ENCODE data around the gene ZNF202.
A peak's percentile ranks its signal among the peaks of the same experiment; 100 is the strongest.
"Not testable (repeated sequence)": the region's sequence is repeated elsewhere in the genome, so short reads cannot be mapped to it uniquely, and the experiment has no call there.

Gene ZNF202

DNA sequence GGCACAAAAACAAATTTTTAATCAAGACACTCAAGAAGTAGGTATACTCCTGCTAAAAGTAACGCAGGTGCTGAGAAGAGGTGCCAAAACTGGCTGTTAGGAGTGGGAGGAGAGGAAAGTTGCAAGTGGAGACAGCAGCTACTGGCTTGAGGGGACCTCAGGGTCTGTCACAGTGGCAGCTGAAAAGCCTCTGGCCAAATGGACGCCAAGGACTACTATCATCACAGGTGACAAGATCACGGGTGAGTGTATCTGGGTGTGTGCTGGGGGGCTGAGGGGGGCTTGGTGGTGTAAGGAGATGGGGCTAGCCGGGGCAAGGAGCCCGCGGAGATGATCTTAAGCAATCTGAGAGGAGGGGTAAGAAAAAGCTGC lies 687 bp downstream of the ZNF202 start:
- DNase-seq (ENCODE audit: low read depth) = no peak

DNA sequence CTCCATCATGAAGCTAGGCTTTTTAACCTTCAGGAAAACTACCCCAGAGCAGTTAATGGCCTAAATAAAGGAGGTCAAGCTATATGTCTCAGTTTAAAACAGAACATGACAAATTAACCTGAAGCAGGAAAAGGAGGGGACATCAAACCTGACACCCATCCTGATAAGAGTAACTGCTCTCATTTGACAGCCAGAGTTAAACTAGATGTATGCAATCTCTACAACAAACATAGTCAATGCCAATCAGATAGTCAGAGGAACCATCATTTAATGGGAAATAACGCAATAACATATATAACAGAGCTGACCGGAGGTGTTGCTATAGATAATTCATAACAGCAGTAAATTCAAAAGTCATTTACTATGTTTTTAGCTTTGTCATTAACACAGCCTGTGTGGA lies 3.1 kb downstream of the ZNF202 start:
- DNase-seq (ENCODE audit: low read depth) = no peak

DNA sequence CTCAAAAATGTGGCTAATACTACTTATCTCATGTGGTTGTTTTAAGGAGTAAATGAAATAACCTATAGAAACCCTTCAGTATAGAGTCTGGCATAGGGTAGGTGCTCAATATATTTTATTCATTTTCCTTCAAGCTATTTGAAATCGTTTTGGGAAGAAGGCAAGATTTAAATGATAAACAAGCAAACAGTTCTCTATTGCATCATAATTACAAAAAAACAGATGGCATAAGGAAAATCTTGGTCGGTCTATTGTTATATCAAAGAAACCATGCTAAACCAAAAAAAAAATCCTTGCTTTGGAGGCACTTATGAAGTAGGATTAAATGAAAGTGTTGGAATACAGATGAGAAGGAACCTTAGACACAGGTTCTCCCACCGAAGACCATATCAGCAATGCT lies 4.7 kb downstream of the ZNF202 start:
- DNase-seq (ENCODE audit: low read depth) = no peak

DNA sequence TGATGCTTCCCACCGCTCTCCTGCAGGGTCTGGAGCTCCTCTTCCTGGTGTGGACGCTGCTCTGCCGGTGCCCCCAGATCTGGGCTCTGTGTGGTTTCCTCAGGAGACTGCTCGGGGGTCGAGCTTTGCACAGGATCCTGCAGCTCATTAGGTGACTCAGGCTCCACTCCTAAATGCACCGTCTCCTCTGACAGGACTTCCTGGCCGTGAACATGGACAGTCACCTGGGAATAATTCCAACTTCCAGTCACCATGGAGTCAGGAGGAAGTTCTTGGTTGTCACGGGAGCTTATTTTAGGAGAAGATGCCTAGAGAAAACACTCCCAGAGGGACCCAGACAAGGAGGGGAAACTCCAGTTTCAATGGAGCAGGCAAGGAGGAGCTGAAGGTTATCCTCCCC lies 11.9 kb downstream of the ZNF202 start:
- no peak for DNase-seq (ENCODE audit: low read depth)

DNA sequence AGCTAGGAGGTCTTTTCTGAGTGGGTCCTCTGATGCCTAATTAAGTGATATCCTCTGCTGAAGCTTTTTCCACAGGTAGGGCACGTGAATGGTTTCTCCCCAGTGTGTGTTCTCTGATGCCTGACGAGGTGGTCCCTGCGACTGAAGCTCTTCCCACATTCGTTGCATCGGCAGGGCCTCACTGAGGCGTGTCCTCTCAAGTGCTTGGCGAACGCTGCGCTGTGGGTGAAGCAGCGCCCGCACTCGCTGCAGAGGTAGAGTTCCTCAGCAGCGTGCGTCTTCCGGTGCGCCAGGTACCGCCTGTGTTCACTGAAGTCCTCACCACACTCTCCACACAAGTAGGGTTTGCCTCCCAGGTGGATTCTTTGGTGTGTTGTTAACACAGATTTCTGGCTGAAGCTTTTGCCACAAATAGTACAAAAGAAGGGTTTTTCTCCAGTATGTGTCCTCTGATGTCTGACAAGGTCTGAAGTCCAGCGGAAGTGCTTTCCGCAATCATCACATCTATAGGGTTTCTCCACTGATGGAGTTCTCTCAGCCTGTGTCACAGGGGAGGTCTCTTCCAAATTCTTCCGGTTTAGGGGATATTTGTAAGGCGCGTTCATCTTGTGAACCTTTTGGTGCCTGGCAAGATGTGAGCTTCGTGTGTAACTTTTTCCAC lies 15.3 kb downstream of the ZNF202 start:
- no peak for DNase-seq (ENCODE audit: low read depth)

DNA sequence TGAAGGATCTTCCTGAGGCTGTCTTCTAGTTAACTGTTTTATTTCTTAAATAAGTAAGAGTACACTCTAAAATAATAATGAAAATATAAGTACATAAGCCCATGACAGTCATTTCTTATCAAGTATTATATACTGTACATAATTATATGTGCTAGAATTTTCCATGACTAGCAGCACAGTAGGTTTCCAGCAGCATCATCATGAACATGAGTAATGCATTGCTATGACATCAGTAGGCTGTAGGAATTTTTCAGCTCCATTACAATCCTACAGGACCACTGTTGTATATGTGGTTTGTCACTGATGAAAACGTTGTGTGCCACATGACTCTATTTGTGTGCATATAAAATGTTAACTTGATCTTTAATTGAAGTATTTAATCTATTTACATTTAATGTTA lies 22.0 kb downstream of the ZNF202 start:
- DNase-seq (ENCODE audit: low read depth) = no peak

DNA sequence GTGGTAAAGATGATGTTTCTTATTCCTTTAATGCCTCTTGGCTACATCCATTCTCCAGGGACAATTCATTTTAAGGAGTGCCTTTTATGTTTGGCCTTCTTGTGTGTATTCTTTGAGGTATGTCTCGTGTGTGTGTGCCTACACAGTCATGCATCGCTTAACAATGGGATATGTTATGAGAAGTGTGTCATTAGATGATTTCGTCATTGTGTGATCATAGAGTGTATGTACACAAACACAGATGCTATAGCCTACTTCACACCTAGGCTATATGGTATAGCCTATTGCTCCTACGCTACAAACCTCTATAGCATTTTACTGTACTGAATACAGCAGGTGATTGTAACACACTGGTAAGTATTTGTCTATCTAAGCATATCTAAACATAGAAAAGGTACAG lies 23.0 kb downstream of the ZNF202 start:
- no peak for DNase-seq (ENCODE audit: low read depth)

DNA sequence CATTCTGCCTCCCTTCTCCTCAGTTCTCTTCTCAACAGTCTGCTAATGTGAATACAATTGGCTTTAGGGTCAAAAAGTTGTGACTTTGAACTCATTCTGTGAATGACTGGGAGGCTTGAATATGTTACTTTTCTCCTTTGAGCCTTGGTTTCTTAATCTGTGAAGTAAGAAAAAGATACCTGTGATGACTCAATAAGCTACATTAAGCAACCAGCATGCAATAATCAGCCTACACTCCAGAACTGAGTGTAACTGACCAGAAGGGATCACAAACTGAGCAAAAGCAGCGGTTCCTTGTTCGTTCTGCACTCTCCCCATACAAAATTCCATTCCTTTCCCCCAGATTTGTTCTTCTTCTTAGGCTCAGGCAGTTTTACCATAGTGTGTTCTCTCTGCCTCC lies 23.4 kb downstream of the ZNF202 start:
- no peak for DNase-seq (ENCODE audit: low read depth)

DNA sequence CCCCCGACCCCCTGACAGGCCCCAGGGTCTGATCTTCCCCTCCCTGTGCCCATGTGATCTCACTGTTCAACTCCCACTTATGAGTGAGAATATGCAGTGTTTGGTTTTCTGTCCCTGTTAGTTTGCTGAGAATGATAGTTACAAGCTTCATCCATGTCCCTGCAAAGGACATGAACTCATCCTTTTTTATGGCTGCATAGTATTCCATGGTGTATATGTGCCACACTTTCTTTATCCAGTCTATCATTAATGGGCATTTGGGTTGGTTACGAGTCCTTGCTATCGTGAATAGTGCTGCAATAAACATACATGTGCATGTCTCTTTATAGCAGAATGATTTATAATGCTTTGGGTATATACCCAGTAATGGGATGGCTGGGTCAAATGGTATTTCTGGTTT lies 28.8 kb downstream of the ZNF202 start:
- DNase-seq (ENCODE audit: low read depth) = not testable (repeated sequence)

DNA sequence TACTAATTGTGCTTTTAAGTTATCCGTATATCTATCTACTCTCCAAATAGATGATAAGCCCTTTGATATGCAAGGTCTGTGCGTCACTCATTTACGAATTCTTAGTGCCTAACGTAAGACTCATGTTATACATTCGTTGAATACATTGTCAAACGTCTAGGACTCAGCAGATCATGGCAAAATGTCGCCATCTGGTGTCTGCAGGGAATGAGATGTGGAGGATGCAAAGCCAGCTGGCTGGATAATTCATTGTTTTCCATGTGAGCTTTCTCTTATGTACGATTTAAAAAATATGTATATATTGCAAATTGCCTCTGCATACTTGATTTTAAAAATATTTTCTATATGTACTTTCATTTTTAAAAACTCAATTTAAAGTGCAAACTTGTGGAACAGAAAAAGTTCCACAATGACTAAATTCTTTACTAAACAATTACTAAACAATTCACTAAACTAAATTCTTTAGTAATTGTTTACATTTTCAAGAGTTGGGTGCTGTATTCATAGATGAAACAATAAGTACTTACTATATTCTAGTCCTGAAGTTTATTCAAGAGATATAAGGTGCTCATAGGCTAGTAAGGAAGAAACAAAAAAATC lies 33.8 kb downstream of the ZNF202 start:
- DNase-seq (ENCODE audit: low read depth) = peak; percentile 29

DNA sequence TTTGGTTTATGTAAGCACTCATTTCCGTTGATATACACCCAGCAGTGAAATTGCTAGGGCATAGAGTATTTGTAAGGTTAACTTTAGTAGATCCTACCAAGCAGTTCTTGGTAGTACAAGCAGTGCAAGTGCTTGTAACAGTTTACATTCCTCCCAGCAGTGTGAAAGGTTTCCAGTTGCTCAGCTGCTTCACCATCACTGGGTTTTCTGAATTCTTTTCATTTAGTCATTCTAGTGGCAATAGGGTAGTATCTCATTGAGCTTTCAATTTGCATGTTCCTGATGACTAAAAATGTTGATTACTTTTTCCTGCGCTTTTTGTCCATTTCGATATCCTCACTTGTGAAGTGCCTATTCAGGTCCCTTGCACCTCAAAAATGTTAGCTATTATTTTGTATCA lies 34.3 kb downstream of the ZNF202 start:
- no peak for DNase-seq (ENCODE audit: low read depth)

DNA sequence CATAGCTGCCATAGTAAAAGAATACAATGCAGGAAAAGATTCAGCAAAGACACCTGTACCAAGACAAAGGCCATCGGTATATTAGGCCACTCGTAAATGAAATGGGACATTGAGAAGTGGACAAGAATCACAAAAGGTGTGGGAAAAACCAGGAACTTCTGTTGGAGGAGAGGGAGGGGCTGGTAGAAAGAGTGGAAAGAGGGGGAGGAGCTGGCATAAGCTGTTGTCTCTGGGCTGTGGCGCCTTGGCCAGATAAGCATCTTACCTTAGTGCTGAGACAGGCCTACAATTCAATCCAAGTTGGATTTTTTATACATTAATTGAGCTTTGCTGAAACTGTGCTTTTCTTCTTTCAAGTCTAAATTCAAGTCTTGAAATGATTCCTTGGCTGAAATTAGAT lies 37.1 kb downstream of the ZNF202 start:
- no peak for DNase-seq (ENCODE audit: low read depth)

DNA sequence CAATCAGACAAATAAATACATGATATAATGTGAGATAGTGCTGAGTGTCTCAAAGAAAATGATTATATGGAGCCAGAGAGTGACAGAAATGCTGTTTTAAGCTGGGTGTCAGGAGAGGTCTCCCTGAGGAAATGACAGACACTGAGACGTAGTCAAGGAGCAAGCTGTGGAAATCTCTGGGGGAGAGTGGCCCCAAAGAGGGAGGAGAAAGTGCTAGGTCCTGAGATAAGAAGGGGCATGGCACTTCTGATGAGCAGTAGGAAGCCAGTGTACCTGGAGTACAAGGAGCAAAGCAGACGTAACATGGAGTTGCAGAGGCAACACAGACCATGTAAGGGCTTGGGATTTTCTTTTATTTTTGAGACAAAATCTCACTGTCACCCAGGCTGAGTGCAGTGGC lies 38.8 kb downstream of the ZNF202 start:
- DNase-seq (ENCODE audit: low read depth) = no peak

DNA sequence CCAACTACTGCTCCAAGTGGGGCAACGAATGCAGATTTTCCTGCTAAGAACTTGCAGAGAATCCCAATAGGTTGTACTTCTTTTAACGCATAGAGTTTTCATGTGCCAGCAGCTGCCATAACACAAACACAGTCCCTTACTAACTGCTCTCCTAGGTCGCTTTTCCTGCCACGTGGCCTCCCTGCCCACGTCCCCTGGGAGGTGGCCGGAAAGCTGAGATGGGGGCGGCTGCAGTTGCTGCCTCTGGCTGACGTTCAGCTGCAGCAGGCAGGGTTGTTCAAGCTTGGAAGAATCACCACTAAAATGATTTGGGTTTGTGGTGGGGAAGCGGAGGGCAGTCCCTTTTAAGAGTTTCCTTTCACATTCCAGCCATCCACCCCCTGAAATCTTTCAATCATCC lies 39.3 kb downstream of the ZNF202 start:
- no peak for DNase-seq (ENCODE audit: low read depth)

DNA sequence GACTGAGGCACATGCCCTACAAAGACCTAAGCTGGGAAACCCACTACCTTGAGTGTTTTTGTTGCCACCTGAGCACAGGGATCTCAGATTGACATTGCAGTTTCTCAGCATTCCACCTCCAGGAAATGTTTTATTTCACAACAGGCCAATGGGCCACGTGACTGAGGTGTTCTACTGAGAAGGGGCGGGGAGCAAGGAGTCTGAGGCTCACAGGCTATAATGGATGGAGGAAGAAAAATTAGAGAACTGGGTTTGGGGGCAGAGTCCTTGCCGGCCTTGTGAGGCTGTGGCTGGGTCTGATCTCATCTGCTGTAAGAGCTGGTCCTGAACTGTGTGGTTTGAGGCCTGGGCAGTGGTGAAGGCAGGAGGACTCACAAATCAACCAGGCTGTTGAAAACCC lies 40.7 kb downstream of the ZNF202 start:
- DNase-seq (ENCODE audit: low read depth) = no peak

DNA sequence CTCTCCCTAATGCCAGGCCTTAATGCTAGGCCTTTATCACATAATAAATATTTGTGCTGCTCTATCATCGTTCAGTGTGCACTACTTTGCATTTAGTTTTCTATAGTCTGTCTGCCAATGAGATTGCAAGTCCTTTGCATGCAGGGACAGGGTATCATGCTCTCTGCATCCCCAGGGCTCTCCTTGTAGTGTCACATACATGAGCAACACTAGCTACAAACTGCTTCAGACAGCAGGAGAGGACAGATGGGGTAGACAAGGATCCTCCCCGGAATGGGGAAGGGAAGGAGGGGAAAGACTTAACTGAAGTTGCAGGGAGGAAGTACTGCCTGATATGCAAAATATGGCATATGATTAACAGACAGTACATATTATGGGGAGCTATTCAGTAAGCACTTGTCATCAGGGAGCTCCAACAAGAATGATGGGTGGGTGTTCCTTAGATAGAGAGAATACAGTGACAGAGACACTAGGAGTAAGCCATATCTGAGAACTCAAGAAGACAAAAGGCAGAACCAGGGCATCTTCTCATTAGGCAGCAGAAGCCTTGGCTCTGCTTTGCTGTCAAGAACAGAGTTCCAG lies 42.8 kb downstream of the ZNF202 start:
- no peak for DNase-seq (ENCODE audit: low read depth)

DNA sequence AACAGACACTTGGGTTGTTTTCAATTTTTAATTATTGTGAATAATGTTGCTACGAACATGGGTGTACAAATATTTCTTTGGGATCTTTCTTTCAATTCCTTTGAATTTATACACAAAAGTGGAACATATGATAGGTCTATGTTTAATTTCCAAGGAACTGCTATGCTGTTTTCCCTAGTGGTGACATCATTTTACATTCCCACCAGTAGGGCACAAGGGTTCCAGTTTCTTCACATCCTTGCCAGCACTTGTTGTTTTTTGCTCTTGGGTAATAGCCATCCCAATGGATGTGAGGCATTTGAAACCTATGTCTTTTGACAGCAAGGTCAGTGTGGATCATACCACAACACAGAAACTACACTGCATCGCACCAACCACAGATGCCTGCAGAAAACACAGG lies 45.3 kb downstream of the ZNF202 start:
- no peak for DNase-seq (ENCODE audit: low read depth)

DNA sequence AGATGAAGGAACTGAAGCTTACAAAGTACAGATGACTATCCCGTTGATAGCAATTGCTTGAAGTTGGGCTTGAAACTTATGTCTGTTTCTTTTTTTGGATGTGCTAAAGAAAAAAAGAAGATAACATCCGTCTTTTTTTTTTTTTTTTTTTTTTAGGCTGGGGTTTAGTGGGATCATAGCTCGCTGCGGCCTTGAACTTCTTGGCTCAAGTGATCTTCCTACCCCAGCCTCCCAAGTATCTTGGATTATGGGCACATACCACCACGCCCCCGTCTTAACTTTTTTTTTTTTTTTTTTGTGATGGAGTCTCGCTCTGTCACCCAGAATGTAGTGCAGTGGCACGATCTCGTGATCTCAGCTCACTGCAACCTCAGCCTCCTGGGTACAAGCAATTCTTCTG lies 46.2 kb downstream of the ZNF202 start:
- no peak for DNase-seq (ENCODE audit: low read depth)

DNA sequence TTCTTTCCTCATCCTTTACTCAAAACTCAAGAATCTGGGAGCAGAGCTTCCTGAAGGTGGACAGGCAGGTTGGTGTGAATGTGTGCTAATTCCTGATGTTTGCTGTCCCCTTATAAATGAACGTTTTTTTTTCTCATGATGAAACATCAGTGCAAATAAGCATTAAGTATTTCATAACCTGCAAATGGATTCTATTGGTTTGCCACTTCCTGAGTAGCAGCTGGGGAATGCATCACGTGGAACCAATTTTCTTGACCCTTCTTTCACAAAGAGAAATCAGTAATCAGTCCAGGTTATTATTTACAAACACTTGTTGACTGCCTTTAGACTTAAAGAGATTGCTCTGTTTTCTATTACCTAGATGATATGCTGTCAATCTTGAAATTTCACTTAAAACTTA lies 46.9 kb downstream of the ZNF202 start:
- no peak for DNase-seq (ENCODE audit: low read depth)

DNA sequence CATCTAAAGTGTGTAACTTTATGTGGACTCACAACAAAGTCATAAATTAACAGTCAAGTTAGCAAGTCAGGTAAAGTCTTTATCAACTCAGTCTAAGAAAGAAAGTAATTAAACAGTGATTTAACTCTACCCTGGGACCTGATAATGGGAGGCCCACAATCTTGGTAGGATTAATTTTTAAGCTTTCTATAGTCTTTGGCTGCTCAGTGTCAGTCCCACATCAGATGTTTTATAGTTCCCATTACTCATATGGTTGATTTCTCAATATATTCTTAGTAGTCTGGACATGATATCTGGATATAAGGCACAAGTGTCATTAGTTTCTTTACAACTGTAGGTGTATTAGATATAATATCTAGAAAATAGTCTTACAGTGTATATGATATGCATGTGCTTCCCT lies 48.5 kb downstream of the ZNF202 start:
- no peak for DNase-seq (ENCODE audit: low read depth)

DNA sequence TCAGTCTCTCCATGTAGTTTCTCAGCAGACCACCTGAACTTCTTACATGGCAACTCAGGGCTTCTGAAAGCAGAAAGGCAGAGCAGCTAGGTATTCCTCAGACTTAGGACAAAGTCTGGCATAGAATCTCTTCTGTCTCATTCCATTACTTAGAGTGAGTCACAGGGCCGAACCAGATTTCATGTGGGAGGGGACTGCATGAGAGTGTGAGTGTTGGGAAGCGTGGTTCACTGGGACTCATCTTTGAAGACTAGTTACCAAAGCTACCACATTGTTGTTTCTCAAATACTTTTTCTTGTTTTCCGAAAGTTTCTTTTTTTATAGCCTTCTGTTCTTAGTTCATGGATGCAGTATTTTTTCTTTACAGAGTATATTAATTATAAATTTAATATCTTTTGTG lies 51.0 kb downstream of the ZNF202 start:
- DNase-seq (ENCODE audit: low read depth) = no peak

DNA sequence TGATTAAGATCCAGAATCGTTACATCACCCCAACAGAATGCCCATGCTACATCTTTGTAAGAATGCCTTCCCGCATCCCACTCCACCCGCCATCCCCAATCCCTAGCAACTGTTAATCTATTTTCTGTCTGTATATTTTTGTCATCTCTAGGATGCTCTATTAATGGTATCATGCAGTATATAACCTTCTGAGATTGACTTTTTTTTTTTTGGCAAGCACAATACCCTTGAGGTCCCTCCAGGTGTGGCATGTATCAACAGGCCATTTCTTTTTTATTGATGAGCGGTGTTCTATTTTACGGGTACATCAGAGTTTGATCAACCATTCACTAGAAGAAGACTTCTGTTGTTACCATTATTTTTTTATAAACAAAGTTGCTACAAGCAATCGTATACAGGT lies 56.9 kb downstream of the ZNF202 start:
- DNase-seq (ENCODE audit: low read depth) = no peak

DNA sequence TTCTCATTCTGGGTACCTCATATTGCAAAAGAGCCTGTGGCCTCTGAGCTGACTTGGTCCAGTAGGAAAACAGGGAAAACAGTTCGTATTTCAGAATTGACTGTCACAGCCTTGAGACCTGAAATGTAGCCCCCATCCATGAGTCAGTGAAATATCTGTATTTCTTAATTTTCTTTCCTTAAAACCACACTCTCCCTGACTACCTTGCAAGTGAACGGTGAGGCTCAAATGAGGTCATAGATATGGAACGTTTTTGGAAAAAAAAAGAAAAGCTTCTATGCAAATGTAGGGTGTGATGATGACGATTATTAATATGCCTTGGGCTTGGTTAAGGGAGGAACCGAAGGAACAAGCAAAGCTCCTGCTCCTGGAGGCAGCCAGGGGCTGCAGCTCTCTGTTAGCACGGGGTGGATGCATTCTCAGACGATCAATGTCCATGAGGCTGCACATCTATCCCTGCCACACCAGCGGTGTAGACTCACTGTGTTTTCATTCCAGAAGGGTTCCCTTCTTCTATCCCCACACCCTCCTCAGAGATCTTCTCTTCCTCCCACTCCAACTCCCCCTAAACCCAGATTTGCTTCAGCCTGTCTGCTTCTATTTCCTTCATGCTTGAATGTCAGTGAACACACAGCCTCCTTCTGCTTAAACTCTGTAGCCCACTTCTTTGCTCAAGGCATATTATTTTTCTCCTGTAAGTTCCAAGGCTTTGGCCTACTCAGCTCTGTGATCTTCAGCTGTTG lies 57.9 kb downstream of the ZNF202 start:
- no peak for DNase-seq (ENCODE audit: low read depth)

Data from stimulated activated CD8-positive, alpha-beta memory T cell treated with anti-CD3 and anti-CD28 coated beads, Interleukin-4, amount 100 ng/mL, for 24 hours (primary cell).